DMS53 treated with DMSO at 0.1 percent for 48 hours (cell line): ENCODE measurements around the gene DNAH12.

Source experiments
- DNase-seq: peaks from one replicate; lab custom pipeline; 2025; ENCODE audit not compliant: unreplicated experiment; lab: John Stamatoyannopoulos, UW

Gene DNAH12

GRCh38 chr3:57256844-57257243 is 287.3 kb downstream of the DNAH12 start:
- no peak for DNase-seq

- DNase-seq, result no peak
Observed at GRCh38 chr3:57252404-57252803, 291.7 kb downstream of the DNAH12 start.

GRCh38 chr3:57244946-57245345 is 299.2 kb downstream of the DNAH12 start:
- DNase-seq, result no peak
